K562 (cell line): ENCODE measurements around the gene HECW1.

ENCODE experiments used
- EGR1 ChIP-seq: fragments of 450-650 bp; conservative IDR thresholded peaks from 2 replicates; pipeline ENCODE4 v1.6.1; 2017; ENCODE audit warnings: mild to moderate bottlenecking
- MTA3 ChIP-seq: fragments of 450-650 bp; formaldehyde crosslinking; IDR thresholded peaks from 2 replicates; pipeline ENCODE4 v1.6.1; 2017; ENCODE audit warnings: mild to moderate bottlenecking, borderline replicate concordance
- NCOA2 ChIP-seq, 2 experiments: fragments of 450-650 bp; IDR thresholded peaks; 2 replicates each; pipeline ENCODE4 v1.6.1; 2018; ENCODE audit warnings: mild to moderate bottlenecking in 2 of 2, moderate library complexity in 1 of 2; ENCODE audit not compliant: partially characterized antibody in 2 of 2
- USF2 ChIP-seq: sonication (generic); formaldehyde crosslinking; IDR thresholded peaks from 2 replicates; pipeline ENCODE4 v1.5.0; 2020; ENCODE audit warnings: missing genetic modification reagents
- ZC3H4 ChIP-seq: sonication (generic); formaldehyde crosslinking; IDR thresholded peaks from 2 replicates; pipeline ENCODE4 v1.9.0; 2021; ENCODE audit warnings: missing genetic modification reagents, borderline replicate concordance

GRCh38 chr7:43205171-43205795, 92.8 kb downstream of the HECW1 start:
- TF ChIP-seq ZC3H4 (no peak), MTA3 (no peak), EGR1 (no peak), NCOA2 (IDR thresholded peaks at IDR 0.05; ENCODE audit: partially characterized antibody in 2 of 2) (no peak), USF2 (CRISPR knock-in tag) (no peak)
